H9 (cell line): Measurements from ENCODE around the gene SPAG6. TPM values are rescaled to one million over a fixed set of nuclear protein-coding genes. Genes with fewer than 3 reads are reported as not detected.
A peak's percentile ranks its signal among the peaks of the same experiment; 100 is the strongest.

Experiments used
- DNase-seq: peaks from one replicate; pipeline ENCODE4 v3.0.0-alpha.2; 2017
- H2AFZ ChIP-seq: one replicate; pipeline ENCODE4 v1.6.1; 2013; ENCODE audit warnings: mild to moderate bottlenecking, low read length, control low read depth, moderate library complexity
- H2AK5ac ChIP-seq: 2 replicates; pipeline ENCODE4 v1.6.1; 2013; ENCODE audit warnings: low read length, control low read depth, mixed read lengths; ENCODE audit not compliant: insufficient read length
- H2BK120ac ChIP-seq: one replicate; pipeline ENCODE4 v1.6.1; 2013; ENCODE audit warnings: low read depth, mild to moderate bottlenecking, low read length, control low read depth, inconsistent platforms; ENCODE audit not compliant: poor library complexity, severe bottlenecking
- H2BK12ac ChIP-seq: 2 replicates; pipeline ENCODE4 v1.6.1; 2013; ENCODE audit warnings: low read length, control low read depth, mixed read lengths, low read depth; ENCODE audit not compliant: insufficient read length
- H2BK15ac ChIP-seq: 2 replicates; pipeline ENCODE4 v1.6.1; 2013; ENCODE audit warnings: low read depth, low read length, control low read depth
- H2BK20ac ChIP-seq: one replicate; pipeline ENCODE4 v1.6.1; 2013; ENCODE audit warnings: low read depth, mild to moderate bottlenecking, low read length, control low read depth, inconsistent platforms; ENCODE audit not compliant: poor library complexity, severe bottlenecking
- H2BK5ac ChIP-seq: 2 replicates; pipeline ENCODE4 v1.6.1; 2013; ENCODE audit warnings: low read length, control low read depth, mixed read lengths; ENCODE audit not compliant: insufficient read length
- H3K14ac ChIP-seq: 2 replicates; pipeline ENCODE4 v1.6.1; 2013; ENCODE audit warnings: low read length, control low read depth; ENCODE audit not compliant: insufficient read depth
- H3K18ac ChIP-seq: 2 replicates; pipeline ENCODE4 v1.6.1; 2013; ENCODE audit warnings: low read depth, mild to moderate bottlenecking, mixed read lengths, low read length, control low read depth; ENCODE audit not compliant: insufficient read length
- H3K23ac ChIP-seq: 2 replicates; pipeline ENCODE4 v1.6.1; 2013; ENCODE audit warnings: low read length, control low read depth, mixed read lengths, low read depth; ENCODE audit not compliant: insufficient read length
- H3K23me2 ChIP-seq: 2 replicates; pipeline ENCODE4 v1.6.1; 2013; ENCODE audit warnings: low read depth, mild to moderate bottlenecking, mixed read lengths, low read length, control low read depth; ENCODE audit not compliant: insufficient read length, poor library complexity, severe bottlenecking
- H3K27ac ChIP-seq: 2 replicates; pipeline ENCODE4 v1.5.1; 2013; ENCODE audit warnings: low read length, control low read depth, mixed read lengths, low read depth; ENCODE audit not compliant: insufficient read length
- H3K27me3 ChIP-seq: 2 replicates; pipeline ENCODE4 v1.6.1; 2013; ENCODE audit warnings: low read length, control low read depth, inconsistent platforms; ENCODE audit not compliant: insufficient read depth
- H3K4ac ChIP-seq: 2 replicates; pipeline ENCODE4 v1.6.1; 2013; ENCODE audit warnings: low read depth, mild to moderate bottlenecking, control low read depth, inconsistent platforms, low read length, moderate library complexity
- H3K4me1 ChIP-seq: 2 replicates; pipeline ENCODE4 v1.6.1; 2013; ENCODE audit warnings: low read length, control low read depth, inconsistent platforms; ENCODE audit not compliant: insufficient read depth
- H3K4me2 ChIP-seq: 2 replicates; pipeline ENCODE4 v1.6.1; 2013; ENCODE audit warnings: low read length, control low read depth, mixed read lengths; ENCODE audit not compliant: insufficient read length, insufficient read depth
- H3K56ac ChIP-seq: 2 replicates; pipeline ENCODE4 v1.6.1; 2013; ENCODE audit warnings: low read depth, mild to moderate bottlenecking, mixed read lengths, low read length, control low read depth; ENCODE audit not compliant: insufficient read length
- H3K79me1 ChIP-seq: 2 replicates; pipeline ENCODE4 v1.6.1; 2013; ENCODE audit warnings: low read depth, mild to moderate bottlenecking, moderate library complexity, low read length, control low read depth, inconsistent platforms; ENCODE audit not compliant: insufficient read depth, poor library complexity, severe bottlenecking
- H3K79me2 ChIP-seq: 2 replicates; pipeline ENCODE4 v1.6.1; 2013; ENCODE audit warnings: low read length, control low read depth, inconsistent platforms; ENCODE audit not compliant: insufficient read depth
- H3K9ac ChIP-seq: 2 replicates; pipeline ENCODE4 v1.6.1; 2013; ENCODE audit warnings: low read length, control low read depth, mixed read lengths; ENCODE audit not compliant: insufficient read length; ENCODE audit errors: extremely low read depth
- H3K9me3 ChIP-seq: one replicate; pipeline ENCODE4 v1.6.1; 2013; ENCODE audit warnings: low read depth, low read length, inconsistent platforms; ENCODE audit not compliant: control insufficient read depth
- H3T11ph ChIP-seq: one replicate; pipeline ENCODE4 v1.6.1; 2013; ENCODE audit warnings: mild to moderate bottlenecking, low read length, control low read depth, inconsistent platforms
- H4K20me1 ChIP-seq: one replicate; pipeline ENCODE4 v1.6.1; 2013; ENCODE audit not compliant: control insufficient read depth, insufficient read length, insufficient read depth
- H4K5ac ChIP-seq: 2 replicates; pipeline ENCODE4 v1.6.1; 2013; ENCODE audit warnings: low read depth, mild to moderate bottlenecking, mixed read lengths, low read length, control low read depth; ENCODE audit not compliant: insufficient read length
- H4K8ac ChIP-seq: replicated peaks from 2 replicates; pipeline ENCODE4 v1.6.1; 2013; ENCODE audit warnings: low read length, control low read depth, mixed read lengths, low read depth; ENCODE audit not compliant: insufficient read length
- H4K91ac ChIP-seq: 2 replicates; pipeline ENCODE4 v1.6.1; 2013; ENCODE audit warnings: low read depth, mild to moderate bottlenecking, moderate library complexity, mixed read lengths, low read length, control low read depth; ENCODE audit not compliant: insufficient read length
- H3K27ac Mint-ChIP-seq, 3 experiments: 2 replicates in 2 of 3; 3 replicates in 1 of 3; pipeline ENCODE4 v1.8.0; 2020 to 2021; ENCODE audit warnings: mixed read lengths in 3 of 3, mild to moderate bottlenecking in 1 of 3, moderate library complexity in 1 of 3
- H3K27me3 Mint-ChIP-seq: 2 replicates; pipeline ENCODE4 v1.8.0; 2021; ENCODE audit warnings: low read depth, mild to moderate bottlenecking, moderate library complexity, mixed read lengths
- H3K36me3 Mint-ChIP-seq, 3 experiments: 2 replicates in 2 of 3; 3 replicates in 1 of 3; pipeline ENCODE4 v1.8.0; 2020 to 2021; ENCODE audit warnings: low read depth in 3 of 3, mixed read lengths in 3 of 3; ENCODE audit not compliant: insufficient read depth in 1 of 3
- H3K4me1 Mint-ChIP-seq, 2 experiments: 2 replicates each; pipeline ENCODE4 v1.8.0; 2020; ENCODE audit warnings: mixed read lengths in 2 of 2
- H3K4me3 Mint-ChIP-seq, 2 experiments: 2 replicates in 1 of 2; 3 replicates in 1 of 2; pipeline ENCODE4 v1.8.0; 2020 to 2021; ENCODE audit warnings: mild to moderate bottlenecking in 2 of 2, mixed read lengths in 2 of 2, moderate library complexity in 1 of 2
- H3K9me3 Mint-ChIP-seq, 2 experiments: 2 replicates in 1 of 2; 3 replicates in 1 of 2; pipeline ENCODE4 v1.8.0; 2020; ENCODE audit warnings: mild to moderate bottlenecking in 2 of 2, mixed read lengths in 2 of 2, moderate library complexity in 1 of 2
- WGBS: extraction: QIAGEN DNeasy Blood & Tissue Kit; methylation state at CpG from one replicate; pipeline ENCODE4 v1.1.7; 2013; ENCODE audit warnings: missing lambda C conversion rate, low lambda C conversion rate, mixed read lengths; ENCODE audit not compliant: insufficient read length; ENCODE audit errors: extremely low coverage; 5-methylcytosine and 5-hydroxymethylcytosine counted together
- total RNA-seq: library from RNA; stranded (reverse); gene quantifications from 2 replicates; pipeline ENCODE4 v1.2.1, GENCODE V29; 2021
- TF ChIP-seq, protein P1 (sequence below): fragments of 200-600 bp; sonication (generic); conservative IDR thresholded peaks from 3 replicates; pipeline ENCODE4 v1.8.0; 2021; ENCODE audit warnings: antibody characterized with exemption, mild to moderate bottlenecking

The SPAG6 gene
- total RNA-seq, 1 experiment from 2014 or later = 0.24 TPM

DNA sequence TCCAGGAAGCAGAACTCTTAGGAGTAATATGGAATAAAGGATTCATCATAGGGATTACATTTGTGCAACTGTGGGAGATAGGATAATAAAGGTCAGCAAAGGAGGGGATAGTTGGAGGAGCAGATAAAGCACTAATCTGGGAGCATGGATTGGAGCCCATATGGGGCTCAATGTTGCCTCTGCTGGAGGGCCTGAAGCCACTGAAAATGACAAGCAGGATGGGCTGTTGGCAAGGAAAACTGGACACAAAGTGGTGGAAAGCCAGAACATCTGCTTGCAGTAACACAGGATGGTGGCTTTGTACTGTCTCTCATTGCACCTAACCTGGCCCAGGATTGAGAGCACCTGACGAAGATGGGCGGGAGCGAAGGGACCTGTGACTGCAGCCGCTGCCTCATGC, 44.1 kb upstream of the SPAG6 start:
- WGBS = no CpG with 5 or more reads among the region's 4 CpGs
- no peak for DNase-seq

More for the DNA sequence above, 44.1 kb upstream of the SPAG6 start:
- Mint-ChIP-seq H3K9me3 (peaks cover 0 to 5% of the 10 kb centered on the region in 2 experiments; a peak in 1 of 5 replicates), H3K4me3 (no peak overlapping the region), H3K4me1 (no peaks in the 10 kb centered on the region), H3K27ac (no peak overlapping the region), H3K27me3 (peaks cover 6% of the 10 kb centered on the region), H3K36me3 (no peaks in the 10 kb centered on the region)
- no peak overlapping the region for H2AFZ ChIP-seq
- H3K14ac ChIP-seq = no peak overlapping the region
- no peak overlapping the region for H3K4me2 ChIP-seq
- no peak overlapping the region for H3K23ac ChIP-seq
- no peak overlapping the region for H2AK5ac ChIP-seq
- no peak overlapping the region for H2BK15ac ChIP-seq
- no peak overlapping the region for H3K27ac ChIP-seq
- H4K20me1 ChIP-seq = no peaks in the 10 kb centered on the region
- H3K9ac ChIP-seq = no peak overlapping the region
- no peak overlapping the region for H4K5ac ChIP-seq
- H2BK12ac ChIP-seq = no peak overlapping the region
- no peaks in the 10 kb centered on the region for H3K4me1 ChIP-seq
- H2BK5ac ChIP-seq = no peak overlapping the region
- no peak overlapping the region for H2BK20ac ChIP-seq
- H3T11ph ChIP-seq = no peak overlapping the region
- H3K4ac ChIP-seq = no peak overlapping the region
- no peaks in the 10 kb centered on the region for H3K27me3 ChIP-seq
- no peak overlapping the region for H3K18ac ChIP-seq
- H2BK120ac ChIP-seq = no peak overlapping the region
- TF ChIP-seq, protein P1, sequence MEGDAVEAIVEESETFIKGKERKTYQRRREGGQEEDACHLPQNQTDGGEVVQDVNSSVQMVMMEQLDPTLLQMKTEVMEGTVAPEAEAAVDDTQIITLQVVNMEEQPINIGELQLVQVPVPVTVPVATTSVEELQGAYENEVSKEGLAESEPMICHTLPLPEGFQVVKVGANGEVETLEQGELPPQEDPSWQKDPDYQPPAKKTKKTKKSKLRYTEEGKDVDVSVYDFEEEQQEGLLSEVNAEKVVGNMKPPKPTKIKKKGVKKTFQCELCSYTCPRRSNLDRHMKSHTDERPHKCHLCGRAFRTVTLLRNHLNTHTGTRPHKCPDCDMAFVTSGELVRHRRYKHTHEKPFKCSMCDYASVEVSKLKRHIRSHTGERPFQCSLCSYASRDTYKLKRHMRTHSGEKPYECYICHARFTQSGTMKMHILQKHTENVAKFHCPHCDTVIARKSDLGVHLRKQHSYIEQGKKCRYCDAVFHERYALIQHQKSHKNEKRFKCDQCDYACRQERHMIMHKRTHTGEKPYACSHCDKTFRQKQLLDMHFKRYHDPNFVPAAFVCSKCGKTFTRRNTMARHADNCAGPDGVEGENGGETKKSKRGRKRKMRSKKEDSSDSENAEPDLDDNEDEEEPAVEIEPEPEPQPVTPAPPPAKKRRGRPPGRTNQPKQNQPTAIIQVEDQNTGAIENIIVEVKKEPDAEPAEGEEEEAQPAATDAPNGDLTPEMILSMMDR = peak; percentile 43; the same call in 2 of the 3 replicates
- H3K23me2 ChIP-seq = no peaks in the 10 kb centered on the region
- H3K79me2 ChIP-seq = no peaks in the 10 kb centered on the region
- H4K8ac ChIP-seq = no peak overlapping the region
- no peak overlapping the region for H3K56ac ChIP-seq
- H3K9me3 ChIP-seq = no peaks in the 10 kb centered on the region
- H4K91ac ChIP-seq = no peak overlapping the region
- H3K79me1 ChIP-seq = no peaks in the 10 kb centered on the region
